OCI-LY1 (cell line): ENCODE results near the gene SH2B3.

ENCODE experiments used
- CTCF ChIP-seq: fragments of 200-600 bp; sonication (generic), shearing (Covaris generic); IDR thresholded peaks from 2 replicates; pipeline ENCODE4 v1.5.1; 2017; ENCODE audit warnings: mild to moderate bottlenecking, antibody characterized with exemption, low read length, moderate library complexity, mixed read lengths
- EZH2 ChIP-seq: fragments of 200-600 bp; sonication (generic), shearing (Covaris generic); IDR thresholded peaks from 2 replicates; pipeline ENCODE4 v1.8.0; 2017; ENCODE audit warnings: borderline replicate concordance, mixed run types, mild to moderate bottlenecking, antibody characterized with exemption, low read length, moderate library complexity, mixed read lengths

- TF ChIP-seq CTCF (no peak), EZH2 (no peak)
Observed at GRCh38 chr12:111407377-111408115, 1.8 kb downstream of the SH2B3 start.
